Right lobe of liver (tissue), 6 donors: ENCODE results near the gene LITAFD. TPM values are rescaled to one million over a fixed set of nuclear protein-coding genes. Genes with fewer than 3 reads are reported as not detected.
A peak's percentile ranks its signal among the peaks of the same experiment; 100 is the strongest.

ENCODE experiments used
- ATAC-seq, 4 donors: fragments of 200-7000 bp; cut with Tn5 transposase; one replicate each; pipeline ENCODE4 v1.9.1; 2020; ENCODE audit warnings: mild to moderate bottlenecking in 4 of 4, moderate library complexity in 4 of 4
- DNase-seq, 3 donors: peaks; one replicate each; pipeline ENCODE4 v3.0.0-alpha.2; 2020
- H3K27ac ChIP-seq, 3 donors: fragments of 200-600 bp; one replicate each; pipeline ENCODE4 v1.8.0; 2022
- H3K27me3 ChIP-seq, 2 donors: fragments of 200-600 bp; one replicate each; pipeline ENCODE4 v1.8.0; 2022
- H3K36me3 ChIP-seq, 4 donors: fragments of 200-600 bp; sonication (generic) in 1 of 4; one replicate each; pipeline versions ENCODE4 v1.5.1 to v1.8.0; 2017 to 2022; ENCODE audit warnings: control low read depth in 1 of 4
- H3K4me1 ChIP-seq, 4 donors: fragments of 200-600 bp; sonication (generic) in 1 of 4; one replicate each; pipeline versions ENCODE4 v1.5.1 to v1.8.0; 2017 to 2022; ENCODE audit warnings: control low read depth in 1 of 4
- H3K4me3 ChIP-seq, 3 donors: fragments of 200-600 bp; one replicate each; pipeline ENCODE4 v1.8.0; 2022
- H3K9me3 ChIP-seq, 4 donors: fragments of 200-600 bp; sonication (generic) in 1 of 4; one replicate each; pipeline versions ENCODE4 v1.5.1 to v1.8.0; 2017 to 2022; ENCODE audit warnings: control low read depth in 1 of 4
- POLR2A ChIP-seq: fragments of 450-650 bp; IDR thresholded peaks from one replicate; pipeline ENCODE4 v1.6.1; 2017; ENCODE audit warnings: antibody characterized with exemption, mild to moderate bottlenecking
- WGBS: methylation state at CpG from one replicate; pipeline ENCODE4 v1.1.6; 2018; ENCODE audit warnings: low coverage, low lambda C conversion rate; ENCODE audit not compliant: insufficient coverage; ENCODE audit errors: missing lambda C conversion rate; 5-methylcytosine and 5-hydroxymethylcytosine counted together
- intact Hi-C, 2 donors: fragments of 100-400 bp; cut with DNase I; formaldehyde crosslinking; loops; one replicate each; pipeline versions ENCODE4 v1.11.2 to v1.14.1; 2022
- total RNA-seq, 6 experiments: library from RNA; depleted of rRNA in 2 of 6; stranded (reverse); fragments of >200 nt in 2 of 6; fragmentation: NEBNext Ultra II Directional in 3 of 6; extraction: Animal tissue kit (Norgen Biotek cat#: 25700) in 3 of 6; gene quantifications; one replicate each; pipeline versions ENCODE4 v1.1.0 to v1.2.4, GENCODE V29; 2016 to 2023
- TF ChIP-seq, protein P1 (sequence below), 4 donors: fragments of 200-600 bp in 3 of 4; fragments of 450-650 bp in 1 of 4; IDR thresholded peaks; one replicate each; pipeline versions ENCODE4 v1.5.1 to v1.8.0; 2016 to 2022; ENCODE audit warnings: antibody characterized with exemption in 4 of 4, mild to moderate bottlenecking in 2 of 4
- donor health status: DM: no; HTN: yes; CAD: no.
- donor health status: DM: no; HTN: no; CAD: no.
- donor health status: DM: no; HTN: no; CAD: no.
- donor health status: DM: no; HTN: yes; CAD: no.
- donor health status: DM: no; HTN: yes; CAD: no.

The LITAFD gene
- total RNA-seq, 6 experiments from 2014 or later, result not detected

DNA sequence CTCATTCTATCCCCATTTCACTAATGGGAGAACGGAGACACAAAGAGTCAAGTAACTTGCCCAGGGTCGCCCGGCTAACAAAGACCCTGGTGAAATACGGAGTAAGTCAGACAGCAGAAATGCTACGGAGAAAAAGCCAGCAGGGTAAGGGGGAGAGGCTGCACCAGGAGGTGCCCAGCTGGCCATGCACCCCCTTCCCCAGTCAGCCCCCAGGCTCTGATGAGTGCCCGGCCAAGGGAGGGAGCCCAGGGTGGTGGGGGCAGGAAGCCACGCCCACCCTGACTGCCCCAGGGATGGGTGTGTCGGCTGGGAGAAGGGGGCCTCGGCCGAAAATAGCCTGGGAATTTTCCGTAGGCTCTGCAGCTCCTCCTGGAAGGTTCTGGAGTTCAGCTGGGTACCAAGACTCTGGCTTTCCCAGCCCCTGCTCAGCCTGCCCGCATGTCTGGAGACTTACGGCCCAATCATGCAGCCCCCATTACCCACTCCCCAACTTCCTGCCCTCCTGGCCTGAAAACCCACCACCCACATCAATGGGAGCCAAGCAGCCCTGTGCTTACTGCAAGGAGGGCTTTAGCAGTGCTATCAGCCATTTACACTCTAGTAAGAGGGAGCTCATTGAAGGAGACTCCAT is 17.6 kb upstream of the LITAFD start:
- TF ChIP-seq, protein P1, sequence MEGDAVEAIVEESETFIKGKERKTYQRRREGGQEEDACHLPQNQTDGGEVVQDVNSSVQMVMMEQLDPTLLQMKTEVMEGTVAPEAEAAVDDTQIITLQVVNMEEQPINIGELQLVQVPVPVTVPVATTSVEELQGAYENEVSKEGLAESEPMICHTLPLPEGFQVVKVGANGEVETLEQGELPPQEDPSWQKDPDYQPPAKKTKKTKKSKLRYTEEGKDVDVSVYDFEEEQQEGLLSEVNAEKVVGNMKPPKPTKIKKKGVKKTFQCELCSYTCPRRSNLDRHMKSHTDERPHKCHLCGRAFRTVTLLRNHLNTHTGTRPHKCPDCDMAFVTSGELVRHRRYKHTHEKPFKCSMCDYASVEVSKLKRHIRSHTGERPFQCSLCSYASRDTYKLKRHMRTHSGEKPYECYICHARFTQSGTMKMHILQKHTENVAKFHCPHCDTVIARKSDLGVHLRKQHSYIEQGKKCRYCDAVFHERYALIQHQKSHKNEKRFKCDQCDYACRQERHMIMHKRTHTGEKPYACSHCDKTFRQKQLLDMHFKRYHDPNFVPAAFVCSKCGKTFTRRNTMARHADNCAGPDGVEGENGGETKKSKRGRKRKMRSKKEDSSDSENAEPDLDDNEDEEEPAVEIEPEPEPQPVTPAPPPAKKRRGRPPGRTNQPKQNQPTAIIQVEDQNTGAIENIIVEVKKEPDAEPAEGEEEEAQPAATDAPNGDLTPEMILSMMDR (IDR thresholded peaks at IDR 0.05), result no peak
- no peak for TF ChIP-seq POLR2A
- ATAC-seq (no peak), DNase-seq (no peak)
- no peaks in the 10 kb centered on the region for H3K27me3 ChIP-seq
- intact Hi-C loops, result loop anchor here in 1 of 2 donors (10.0 kb wide), 1 partner anchor 60 kb away; no protein-coding TSS in a partner anchor
- peak overlapping the region in 1 of 3 donors; percentile 10 for H3K4me3 ChIP-seq
- WGBS, result 37% methylated on average over 6 of the region's 13 CpGs
- H3K9me3 ChIP-seq, result no peaks in the 10 kb centered on the region
- H3K36me3 ChIP-seq, result no peaks in the 10 kb centered on the region
- peak overlapping the region; percentile 33 to 89 (median 43) for H3K27ac ChIP-seq
- peaks cover 0 to 68% (median 32%) of the 10 kb centered on the region in 4 donors for H3K4me1 ChIP-seq

DNA sequence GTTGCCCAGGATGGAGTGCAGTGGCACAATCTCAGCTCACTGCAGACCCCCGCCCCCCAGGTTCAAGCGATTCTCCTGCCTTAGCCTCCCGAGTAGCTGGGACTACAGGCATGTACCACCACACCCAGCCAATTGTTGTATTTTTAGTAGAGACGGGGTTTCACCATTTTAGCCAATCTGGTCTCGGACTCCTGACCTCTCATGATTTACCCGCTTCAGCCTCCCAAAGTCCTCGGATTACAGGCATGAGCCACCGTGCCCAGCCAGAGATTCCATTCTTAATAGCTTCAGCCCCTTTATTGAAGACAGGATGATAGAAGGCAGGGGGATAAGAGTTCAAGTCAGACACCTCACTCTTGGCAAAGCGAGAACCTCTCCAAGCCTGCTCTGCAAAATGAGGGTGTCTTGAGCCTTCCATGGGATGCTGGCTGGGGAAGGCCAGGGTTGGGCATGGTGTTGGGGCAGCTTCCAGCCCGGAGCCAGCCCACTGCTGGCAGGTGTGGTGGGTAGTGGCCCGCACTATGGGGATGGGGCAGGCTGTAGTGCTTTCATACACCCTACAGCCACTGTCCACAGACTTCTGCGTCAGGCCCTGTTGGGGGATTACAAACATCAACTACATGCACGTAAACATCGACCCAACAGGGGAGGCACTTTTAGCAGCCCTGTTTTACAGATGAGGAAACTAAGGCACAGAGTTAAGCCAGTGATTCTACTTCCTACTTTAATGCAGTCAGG is 16.8 kb upstream of the LITAFD start:
- ATAC-seq (no peak), DNase-seq (peak in 1 of 3 donors; percentile 51)
- Histone ChIP-seq H3K9me3 (no peaks in the 10 kb centered on the region), H3K36me3 (no peaks in the 10 kb centered on the region), H3K27me3 (no peaks in the 10 kb centered on the region), H3K4me3 (no peak overlapping the region), H3K4me1 (peaks cover 0 to 63% (median 29%) of the 10 kb centered on the region in 4 donors), H3K27ac (peak overlapping the region in 2 of 3 donors; percentile 43 to 89)
- TF ChIP-seq, protein P1 (IDR thresholded peaks at IDR 0.05), result no peak
- no peak for TF ChIP-seq POLR2A
- intact Hi-C loops, result loop anchor here in 1 of 2 donors (10.0 kb wide), 1 partner anchor 61 kb away; no protein-coding TSS in a partner anchor
- WGBS, result 29% methylated on average over 9 of the region's 14 CpGs

DNA sequence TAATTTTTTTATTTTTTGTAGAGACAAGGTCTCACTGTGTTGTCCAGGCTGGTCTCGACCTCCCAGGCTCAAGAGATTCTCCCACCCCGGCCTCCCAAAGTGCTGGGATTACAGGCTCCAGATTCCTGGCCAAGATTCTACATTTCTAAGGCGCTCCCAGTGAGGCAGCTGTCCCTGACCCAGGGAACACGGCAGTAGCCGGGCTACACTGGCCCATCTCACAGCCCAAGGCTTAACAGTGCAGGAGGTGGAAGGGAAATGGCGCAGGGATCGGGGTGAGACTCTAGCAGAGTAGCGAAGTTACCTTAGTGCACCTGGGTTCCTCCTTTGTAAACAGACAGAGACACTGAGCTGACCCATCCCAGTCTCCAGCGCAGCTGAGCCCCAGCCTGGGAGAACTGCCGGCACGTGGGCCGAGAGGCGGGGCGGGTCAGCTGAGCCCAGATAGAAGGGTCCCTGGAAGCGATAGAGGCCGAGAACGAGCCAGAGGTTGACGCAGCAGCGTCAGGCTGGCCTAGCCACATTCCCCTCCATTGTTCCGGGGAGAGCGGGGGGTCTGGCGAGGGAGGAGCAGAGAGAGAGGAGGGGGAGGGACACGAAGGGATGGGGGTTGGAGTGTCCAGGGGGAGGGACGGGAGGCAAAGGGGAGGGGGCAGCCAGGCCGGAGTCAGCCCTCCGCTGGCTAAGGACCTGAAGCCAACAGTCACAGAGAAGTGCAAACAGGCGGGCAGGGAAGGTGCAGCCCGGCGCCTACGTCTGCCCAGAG is 15.8 kb upstream of the LITAFD start:
- intact Hi-C loops, result loop anchor here in 1 of 2 donors (10.0 kb wide), 1 partner anchor 62 kb away; no protein-coding TSS in a partner anchor
- Histone ChIP-seq H3K4me1 (peaks cover 0 to 62% (median 29%) of the 10 kb centered on the region in 4 donors), H3K27ac (peak overlapping the region; percentile 78 to 89 (median 89)), H3K4me3 (peak overlapping the region; percentile 88 to 99 (median 92)), H3K36me3 (no peaks in the 10 kb centered on the region), H3K9me3 (no peaks in the 10 kb centered on the region), H3K27me3 (no peaks in the 10 kb centered on the region)
- WGBS, result 13% methylated on average over 17 of the region's 30 CpGs
- DNase-seq (peak; percentile 72 to 76 (median 74)), ATAC-seq (peak; percentile 2 to 11 (median 6))
- TF ChIP-seq, protein P1 (IDR thresholded peaks at IDR 0.05), result no peak
- no peak for TF ChIP-seq POLR2A

DNA sequence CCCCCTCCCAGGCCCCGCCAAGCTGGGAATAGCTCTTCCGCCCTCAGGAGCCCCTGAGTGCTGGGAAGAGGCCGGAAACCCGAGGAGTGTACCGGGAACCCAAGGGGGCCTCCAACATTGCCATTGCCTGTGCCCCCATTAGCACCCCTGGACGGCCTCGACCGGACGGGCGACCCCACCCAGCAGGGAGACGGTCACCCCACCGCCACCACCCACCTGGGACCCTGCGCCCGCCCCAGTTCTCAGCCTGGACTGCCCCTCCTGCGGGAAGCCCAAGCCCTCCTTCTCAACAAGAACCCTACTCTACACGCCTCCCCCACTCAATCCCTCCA is 15.3 kb upstream of the LITAFD start:
- no peaks in the 10 kb centered on the region for H3K36me3 ChIP-seq
- H3K4me1 ChIP-seq, result peaks cover 0 to 56% (median 28%) of the 10 kb centered on the region in 4 donors
- H3K27me3 ChIP-seq, result no peaks in the 10 kb centered on the region
- peak overlapping the region; percentile 88 to 99 (median 92) for H3K4me3 ChIP-seq
- WGBS, result 0% methylated on average over 1 of the region's 16 CpGs
- ATAC-seq, result no peak
- no peaks in the 10 kb centered on the region for H3K9me3 ChIP-seq
- peak in 1 of 3 donors; percentile 48 for DNase-seq
- intact Hi-C loops, result loop anchor here in 1 of 2 donors (10.0 kb wide), 1 partner anchor 62 kb away; no protein-coding TSS in a partner anchor
- peak overlapping the region; percentile 78 to 89 (median 89) for H3K27ac ChIP-seq
- TF ChIP-seq, protein P1 (IDR thresholded peaks at IDR 0.05), result no peak
- no peak for TF ChIP-seq POLR2A
